Measurements from ENCODE around the gene WAS. TPM values are rescaled to one million over a fixed set of nuclear protein-coding genes. Genes with fewer than 3 reads are reported as not detected.

Gene WAS
- total and polyA plus RNA-seq, 2 donors (not counting 1 experiment from before 2014, with no cell fraction given), result 88.7 to 98.0 TPM

DNA sequence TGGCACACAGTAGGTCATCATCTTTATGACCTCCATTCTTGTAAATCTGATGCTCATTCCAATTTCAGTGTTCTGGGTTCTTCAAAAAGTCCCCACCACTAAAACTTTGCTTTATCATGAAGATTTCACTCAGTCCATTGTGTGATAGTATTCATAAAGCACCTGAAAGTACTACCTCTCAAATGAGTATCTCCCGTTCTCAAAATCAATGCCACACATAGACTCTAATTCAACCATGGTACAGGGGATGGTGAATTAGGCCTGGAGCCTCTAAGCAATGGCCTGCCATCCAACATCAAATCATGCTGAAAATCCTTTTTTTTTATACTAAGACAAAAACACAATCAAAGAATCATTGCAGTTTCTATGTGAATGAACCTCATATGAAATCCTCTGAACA lies 19.4 kb upstream of the WAS start:
- no peaks in the 10 kb centered on the region for H3K4me1 ChIP-seq (ENCODE audit: control insufficient read depth in 2 of 2, insufficient read depth in 2 of 2, low read length in 2 of 2)
- H3K36me3 ChIP-seq (replicated peaks in 1 of 2; ENCODE audit: control extremely low read depth in 1 of 2, control insufficient read depth in 1 of 2, extremely low read depth in 1 of 2, insufficient read depth in 2 of 2, low read length in 1 of 2), result no peaks in the 10 kb centered on the region
- no peak for ATAC-seq (ENCODE audit: low read depth)
- no peak overlapping the region for H2AFZ ChIP-seq (ENCODE audit: insufficient read depth, low read depth, low read length, poor library complexity, severe bottlenecking)
- Mint-ChIP-seq H3K27ac (no peak overlapping the region), H3K27me3 (no peaks in the 10 kb centered on the region), H3K9me3 (ENCODE audit: insufficient read depth) (no peaks in the 10 kb centered on the region), H3K4me1 (no peaks in the 10 kb centered on the region), H3K4me3 (no peak overlapping the region)
- H3K9ac ChIP-seq (ENCODE audit: low read length), result no peak overlapping the region
- no peak overlapping the region for H3K4me3 ChIP-seq (ENCODE audit: control extremely low read depth in 1 of 5, extremely low read depth in 1 of 5, insufficient read depth in 1 of 5, low read depth in 2 of 5, low read length in 4 of 5)
- POLR2A ChIA-PET, result interaction anchor here (0.5 kb wide), 1 partner anchor 302 kb away, joined by 3 read pairs; no protein-coding TSS in a partner anchor
- H3K79me2 ChIP-seq (ENCODE audit: control insufficient read depth, insufficient read depth, low read length), result no peaks in the 10 kb centered on the region
- no peaks in the 10 kb centered on the region for H4K20me1 ChIP-seq (ENCODE audit: control insufficient read depth, insufficient read depth, low read length, poor library complexity, severe bottlenecking)
- H3K9me3 ChIP-seq (ENCODE audit: control extremely low read depth in 1 of 3, control insufficient read depth in 2 of 3, insufficient read depth in 1 of 3, low read length in 2 of 3), result no peaks in the 10 kb centered on the region
- H3K27ac ChIP-seq (ENCODE audit: low read length in 2 of 2), result no peak overlapping the region
- H3K4me2 ChIP-seq (replicated peaks; ENCODE audit: low read depth, low read length, poor library complexity, severe bottlenecking), result no peak overlapping the region
- WGBS (ENCODE audit: insufficient coverage), result no CpG with 5 or more reads among the region's 1 CpG
- TF ChIP-seq, protein P1, sequence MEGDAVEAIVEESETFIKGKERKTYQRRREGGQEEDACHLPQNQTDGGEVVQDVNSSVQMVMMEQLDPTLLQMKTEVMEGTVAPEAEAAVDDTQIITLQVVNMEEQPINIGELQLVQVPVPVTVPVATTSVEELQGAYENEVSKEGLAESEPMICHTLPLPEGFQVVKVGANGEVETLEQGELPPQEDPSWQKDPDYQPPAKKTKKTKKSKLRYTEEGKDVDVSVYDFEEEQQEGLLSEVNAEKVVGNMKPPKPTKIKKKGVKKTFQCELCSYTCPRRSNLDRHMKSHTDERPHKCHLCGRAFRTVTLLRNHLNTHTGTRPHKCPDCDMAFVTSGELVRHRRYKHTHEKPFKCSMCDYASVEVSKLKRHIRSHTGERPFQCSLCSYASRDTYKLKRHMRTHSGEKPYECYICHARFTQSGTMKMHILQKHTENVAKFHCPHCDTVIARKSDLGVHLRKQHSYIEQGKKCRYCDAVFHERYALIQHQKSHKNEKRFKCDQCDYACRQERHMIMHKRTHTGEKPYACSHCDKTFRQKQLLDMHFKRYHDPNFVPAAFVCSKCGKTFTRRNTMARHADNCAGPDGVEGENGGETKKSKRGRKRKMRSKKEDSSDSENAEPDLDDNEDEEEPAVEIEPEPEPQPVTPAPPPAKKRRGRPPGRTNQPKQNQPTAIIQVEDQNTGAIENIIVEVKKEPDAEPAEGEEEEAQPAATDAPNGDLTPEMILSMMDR (IDR thresholded peaks at IDR 0.05), result no peak
- TF ChIP-seq EZH2 (IDR thresholded peaks at IDR 0.05; ENCODE audit: borderline replicate concordance, insufficient read depth, low read depth, low read length, poor library complexity, severe bottlenecking), result no peak
- CTCF ChIA-PET, result interaction anchor here (1.2 kb wide), 1 partner anchor 16 kb away, joined by 5 read pairs; no protein-coding TSS in a partner anchor
- no peaks in the 10 kb centered on the region for H3K27me3 ChIP-seq (replicated peaks in 1 of 4; ENCODE audit: control extremely low read depth in 1 of 4, control insufficient read depth in 3 of 4, insufficient read depth in 4 of 4, low read length in 3 of 4)
- DNase-seq, result no peak
- intact Hi-C loops (cut with micrococcal nuclease), result no loop called here

DNA sequence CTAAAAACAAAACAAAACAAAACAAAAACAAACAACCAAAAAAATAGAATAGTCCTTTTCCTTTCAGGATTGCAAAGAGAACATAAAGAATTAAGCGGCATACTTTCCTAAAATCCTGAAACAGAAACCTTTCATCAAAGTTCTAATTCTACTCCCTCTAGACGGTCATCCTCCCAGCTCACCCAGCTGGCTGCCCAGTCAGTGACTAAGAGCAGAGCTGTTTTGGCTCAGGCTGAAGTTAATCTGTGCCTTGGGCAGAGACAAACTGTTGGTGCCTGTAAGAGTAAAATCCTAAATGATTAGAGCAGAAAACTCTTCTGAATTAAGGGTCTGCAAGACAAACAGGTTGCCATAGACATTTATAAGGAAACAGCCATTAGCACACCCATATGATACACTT lies 17.6 kb upstream of the WAS start:
- Histone ChIP-seq H3K36me3 (replicated peaks in 1 of 2; ENCODE audit: control extremely low read depth in 1 of 2, control insufficient read depth in 1 of 2, extremely low read depth in 1 of 2, insufficient read depth in 2 of 2, low read length in 1 of 2) (no peaks in the 10 kb centered on the region), H4K20me1 (ENCODE audit: control insufficient read depth, insufficient read depth, low read length, poor library complexity, severe bottlenecking) (no peaks in the 10 kb centered on the region), H3K79me2 (ENCODE audit: control insufficient read depth, insufficient read depth, low read length) (no peaks in the 10 kb centered on the region), H3K4me3 (ENCODE audit: control extremely low read depth in 1 of 5, extremely low read depth in 1 of 5, insufficient read depth in 1 of 5, low read depth in 2 of 5, low read length in 4 of 5) (no peak overlapping the region), H3K9me3 (ENCODE audit: control extremely low read depth in 1 of 3, control insufficient read depth in 2 of 3, insufficient read depth in 1 of 3, low read length in 2 of 3) (no peaks in the 10 kb centered on the region), H3K4me2 (replicated peaks; ENCODE audit: low read depth, low read length, poor library complexity, severe bottlenecking) (no peak overlapping the region), H2AFZ (ENCODE audit: insufficient read depth, low read depth, low read length, poor library complexity, severe bottlenecking) (no peak overlapping the region), H3K27me3 (replicated peaks in 1 of 4; ENCODE audit: control extremely low read depth in 1 of 4, control insufficient read depth in 3 of 4, insufficient read depth in 4 of 4, low read length in 3 of 4) (no peaks in the 10 kb centered on the region), H3K9ac (ENCODE audit: low read length) (no peak overlapping the region), H3K27ac (ENCODE audit: low read length in 2 of 2) (no peak overlapping the region), H3K4me1 (ENCODE audit: control insufficient read depth in 2 of 2, insufficient read depth in 2 of 2, low read length in 2 of 2) (no peaks in the 10 kb centered on the region)
- CTCF ChIA-PET, result no interaction called here
- intact Hi-C loops (cut with micrococcal nuclease), result no loop called here
- ATAC-seq (ENCODE audit: low read depth), result no peak
- POLR2A ChIA-PET, result no interaction called here
- Mint-ChIP-seq H3K27ac (no peak overlapping the region), H3K4me1 (no peaks in the 10 kb centered on the region), H3K9me3 (ENCODE audit: insufficient read depth) (no peaks in the 10 kb centered on the region), H3K27me3 (no peaks in the 10 kb centered on the region), H3K4me3 (no peak overlapping the region)
- no CpG with 5 or more reads among the region's 2 CpGs for WGBS (ENCODE audit: insufficient coverage)
- no peak for DNase-seq
- TF ChIP-seq, protein P1 (IDR thresholded peaks at IDR 0.05), result no peak
- TF ChIP-seq EZH2 (IDR thresholded peaks at IDR 0.05; ENCODE audit: borderline replicate concordance, insufficient read depth, low read depth, low read length, poor library complexity, severe bottlenecking), result no peak

All from B cell (primary cell).